AG10803 (cell line): ENCODE results near the gene LIN28B.

Source experiments
- DNase-seq: peaks from one replicate; pipeline ENCODE4 v3.0.0; 2010; ENCODE audit warnings: low read depth
- H3K4me3 ChIP-seq: 2 replicates; pipeline ENCODE4 v1.5.1; 2011; ENCODE audit warnings: mild to moderate bottlenecking, low read length, control low read depth
- TF ChIP-seq, protein P1 (sequence below): conservative IDR thresholded peaks from 2 replicates; pipeline ENCODE4 v1.5.1; 2011; ENCODE audit warnings: mild to moderate bottlenecking, low read length, control low read depth, inconsistent platforms

Gene LIN28B

DNA sequence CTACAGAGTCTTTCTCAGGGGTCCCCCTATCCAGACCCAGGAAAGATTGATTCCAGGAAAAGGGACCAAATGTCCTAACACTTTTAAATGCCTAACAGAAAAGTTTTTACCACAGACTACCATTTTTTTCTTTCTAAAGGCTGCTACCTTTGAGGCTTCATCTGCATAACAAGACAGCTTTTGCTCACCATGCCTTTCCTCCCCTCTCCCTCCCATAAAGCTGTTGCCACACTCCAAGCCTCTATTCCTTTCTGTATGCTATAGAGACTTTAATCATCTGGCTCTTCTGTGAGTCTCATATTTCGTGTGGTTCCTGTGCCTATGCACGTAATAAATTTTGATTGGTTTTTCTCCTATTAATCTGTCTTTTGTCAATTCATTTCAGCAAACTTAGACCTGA lies 26.0 kb upstream of the LIN28B start:
- DNase-seq: no peak
- H3K4me3 ChIP-seq: no peak overlapping the region
- TF ChIP-seq, protein P1, sequence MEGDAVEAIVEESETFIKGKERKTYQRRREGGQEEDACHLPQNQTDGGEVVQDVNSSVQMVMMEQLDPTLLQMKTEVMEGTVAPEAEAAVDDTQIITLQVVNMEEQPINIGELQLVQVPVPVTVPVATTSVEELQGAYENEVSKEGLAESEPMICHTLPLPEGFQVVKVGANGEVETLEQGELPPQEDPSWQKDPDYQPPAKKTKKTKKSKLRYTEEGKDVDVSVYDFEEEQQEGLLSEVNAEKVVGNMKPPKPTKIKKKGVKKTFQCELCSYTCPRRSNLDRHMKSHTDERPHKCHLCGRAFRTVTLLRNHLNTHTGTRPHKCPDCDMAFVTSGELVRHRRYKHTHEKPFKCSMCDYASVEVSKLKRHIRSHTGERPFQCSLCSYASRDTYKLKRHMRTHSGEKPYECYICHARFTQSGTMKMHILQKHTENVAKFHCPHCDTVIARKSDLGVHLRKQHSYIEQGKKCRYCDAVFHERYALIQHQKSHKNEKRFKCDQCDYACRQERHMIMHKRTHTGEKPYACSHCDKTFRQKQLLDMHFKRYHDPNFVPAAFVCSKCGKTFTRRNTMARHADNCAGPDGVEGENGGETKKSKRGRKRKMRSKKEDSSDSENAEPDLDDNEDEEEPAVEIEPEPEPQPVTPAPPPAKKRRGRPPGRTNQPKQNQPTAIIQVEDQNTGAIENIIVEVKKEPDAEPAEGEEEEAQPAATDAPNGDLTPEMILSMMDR: no peak

- no peak overlapping the region for H3K4me3 ChIP-seq
- TF ChIP-seq, protein P1: no peak
- DNase-seq: no peak
These were observed 20.0 kb upstream of the LIN28B start for GRCh38 chr6:104936766-104937535.

DNA sequence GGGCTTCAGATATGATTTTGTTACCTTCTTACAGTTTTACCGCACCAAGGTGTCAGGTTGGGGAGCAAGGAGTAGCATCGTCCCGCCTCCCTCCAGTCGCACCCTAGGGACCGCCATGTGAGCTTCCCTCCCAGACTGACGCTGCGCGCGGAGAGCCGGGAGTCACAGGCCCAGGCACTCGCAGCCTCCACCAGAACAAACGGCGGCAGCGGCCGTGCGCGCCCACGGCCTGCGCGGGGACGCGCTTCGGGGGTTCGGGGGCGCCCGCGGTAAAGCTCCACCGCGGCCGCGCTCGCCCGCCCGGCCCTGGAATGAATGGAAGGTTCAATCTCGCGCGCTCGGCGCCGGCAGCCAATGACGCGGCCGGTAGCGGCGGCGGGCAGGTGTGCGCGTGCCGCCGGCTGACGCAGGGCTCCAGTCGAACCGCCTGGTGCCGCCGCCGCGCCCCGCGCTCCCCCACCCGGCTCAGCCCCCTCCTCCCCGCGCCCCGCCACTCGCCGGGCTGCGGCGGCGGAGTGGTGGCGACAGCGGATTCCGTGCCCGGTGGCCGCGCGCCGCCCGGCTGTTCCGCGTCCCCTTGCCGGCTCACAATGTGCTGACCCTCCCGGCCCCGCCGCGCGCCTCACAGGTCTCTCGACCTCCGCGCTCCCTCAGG lies 16.5 kb upstream of the LIN28B start:
- H3K4me3 ChIP-seq: no peak overlapping the region; the same call in 1 of the 2 replicates
- no peak for DNase-seq
- TF ChIP-seq, protein P1: no peak

GRCh38 chr6:104940893-104941728 lies 15.8 kb upstream of the LIN28B start:
- H3K4me3 ChIP-seq: peak overlapping the region; percentile 45
- peak; percentile 17 for DNase-seq
- TF ChIP-seq, protein P1: peak; percentile 43

- peak overlapping the region; percentile 26 for H3K4me3 ChIP-seq
- no peak for DNase-seq
- TF ChIP-seq, protein P1: no peak
These were observed 15.2 kb upstream of the LIN28B start for GRCh38 chr6:104941729-104942091.

DNA sequence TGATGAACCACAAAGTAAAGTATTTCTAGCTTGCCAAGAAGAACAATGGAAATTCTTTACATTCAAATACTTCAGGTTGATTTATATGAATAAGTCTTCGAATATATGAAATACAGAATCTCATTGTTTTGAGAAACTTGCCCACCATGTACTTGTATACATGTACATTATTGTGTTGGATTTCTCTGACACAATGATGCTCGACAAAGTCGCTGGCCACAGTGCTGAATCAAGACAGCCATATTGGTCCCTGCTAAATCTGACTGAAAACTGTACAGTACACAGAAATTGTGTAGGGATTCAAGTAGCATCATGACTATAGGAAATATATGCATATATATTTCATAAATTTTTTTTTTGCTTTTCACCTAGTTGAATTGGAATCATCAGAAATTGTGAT lies 13.1 kb upstream of the LIN28B start:
- DNase-seq: no peak
- TF ChIP-seq, protein P1: no peak

More for the DNA sequence above, 13.1 kb upstream of the LIN28B start:
- H3K4me3 ChIP-seq: no peak overlapping the region
